Right ventricle myocardium inferior (tissue), 1 donor: Measurements from ENCODE around the gene PKD2. TPM values are rescaled to one million over a fixed set of nuclear protein-coding genes. Genes with fewer than 3 reads are reported as not detected.
"Not testable (repeated sequence)": the region's sequence is repeated elsewhere in the genome, so short reads cannot be mapped to it uniquely, and the experiment has no call there.

ENCODE experiments used
- ATAC-seq: fragments of 200-7000 bp; cut with Tn5 transposase; one replicate; pipeline ENCODE4 v1.9.1; 2020; ENCODE audit warnings: mild to moderate bottlenecking, moderate library complexity
- DNase-seq: peaks from one replicate; pipeline ENCODE4 v3.0.0; 2021; ENCODE audit errors: missing footprints
- intact Hi-C: fragments of 100-400 bp; cut with DNase I; formaldehyde crosslinking; loops from one replicate; pipeline ENCODE4 v1.11.0; 2022
- total RNA-seq: library from RNA; stranded (reverse); fragmentation: NEBNext Ultra II Directional; extraction: Animal tissue kit (Norgen Biotek cat#: 25700); gene quantifications from one replicate; pipeline ENCODE4 v1.2.1, GENCODE V29; 2021
- donor health status: DM: no; HTN: yes; CAD: no; lungs with severe emphysema.

PKD2 gene
- total RNA-seq, 1 donor from 2014 or later: 12.3 TPM

DNA sequence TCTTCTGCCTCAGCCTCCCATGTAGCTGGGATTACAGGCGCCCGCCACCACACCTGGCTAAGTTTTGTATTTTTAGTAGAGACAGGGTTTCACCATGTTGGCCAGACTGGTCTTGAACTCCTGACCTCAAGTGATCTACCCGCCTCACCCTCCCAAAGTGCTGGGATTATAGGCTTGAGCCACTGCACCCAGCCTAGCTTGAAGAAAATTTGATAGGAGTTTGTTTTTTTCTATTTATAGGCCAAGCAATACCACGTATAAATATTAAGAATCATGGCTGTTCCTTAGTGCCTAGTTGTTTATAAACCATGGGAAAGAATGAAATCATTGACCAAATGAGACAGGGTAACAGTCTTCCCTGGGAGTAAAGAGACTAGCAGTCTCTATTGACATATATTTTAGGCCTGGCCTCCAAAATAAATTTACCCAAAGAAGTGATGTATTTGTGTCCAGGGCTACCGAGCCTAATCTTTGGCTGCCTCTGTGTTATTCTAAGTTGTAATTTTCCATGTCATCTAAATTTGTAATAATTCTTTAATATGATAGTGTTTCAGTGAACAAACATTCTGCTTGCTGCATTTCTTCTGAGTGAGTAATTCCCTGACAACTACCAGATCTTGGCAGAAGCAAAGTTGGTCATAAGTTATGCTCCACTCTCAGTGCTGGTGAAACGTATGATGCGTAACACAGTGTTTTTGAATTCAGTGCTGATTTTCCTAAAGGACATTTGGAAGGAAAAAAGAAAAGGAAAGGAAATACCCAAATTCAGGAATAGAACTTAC lies 10.3 kb downstream of the PKD2 start:
- DNase-seq: no peak
- ATAC-seq: peak; percentile 92

GRCh38 chr4:88018466-88018865 lies 11.0 kb downstream of the PKD2 start:
- DNase-seq (no peak), ATAC-seq (peak; percentile 75)

More for the DNA sequence above, 10.3 kb downstream of the PKD2 start:
- intact Hi-C loops: no loop called here

GRCh38 chr4:88021824-88022223 lies 14.4 kb downstream of the PKD2 start:
- ATAC-seq (no peak), DNase-seq (no peak)
- intact Hi-C loops: no loop called here

More at GRCh38 chr4:88018466-88018865, 11.0 kb downstream of the PKD2 start:
- intact Hi-C loops: no loop called here

DNA sequence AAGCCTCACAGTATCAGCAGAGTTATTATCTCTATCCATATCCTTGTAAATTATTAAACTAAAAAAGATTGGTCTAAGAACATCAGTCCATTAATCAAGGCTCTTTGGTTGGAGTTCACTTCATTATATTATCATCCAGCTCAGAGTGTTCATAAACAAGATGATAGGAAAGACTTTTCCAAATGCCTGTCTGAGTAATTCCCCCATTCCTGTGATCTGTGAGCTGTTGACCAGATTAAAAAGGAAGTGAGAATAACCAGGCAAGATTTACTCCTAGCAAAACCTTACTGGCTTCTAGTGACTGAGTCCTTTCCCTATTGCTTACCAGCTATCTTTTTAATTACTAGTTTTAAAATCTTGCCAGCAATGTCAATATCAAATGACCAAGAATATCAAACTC lies 14.9 kb downstream of the PKD2 start:
- ATAC-seq (no peak), DNase-seq (no peak)
- intact Hi-C loops: no loop called here

DNA sequence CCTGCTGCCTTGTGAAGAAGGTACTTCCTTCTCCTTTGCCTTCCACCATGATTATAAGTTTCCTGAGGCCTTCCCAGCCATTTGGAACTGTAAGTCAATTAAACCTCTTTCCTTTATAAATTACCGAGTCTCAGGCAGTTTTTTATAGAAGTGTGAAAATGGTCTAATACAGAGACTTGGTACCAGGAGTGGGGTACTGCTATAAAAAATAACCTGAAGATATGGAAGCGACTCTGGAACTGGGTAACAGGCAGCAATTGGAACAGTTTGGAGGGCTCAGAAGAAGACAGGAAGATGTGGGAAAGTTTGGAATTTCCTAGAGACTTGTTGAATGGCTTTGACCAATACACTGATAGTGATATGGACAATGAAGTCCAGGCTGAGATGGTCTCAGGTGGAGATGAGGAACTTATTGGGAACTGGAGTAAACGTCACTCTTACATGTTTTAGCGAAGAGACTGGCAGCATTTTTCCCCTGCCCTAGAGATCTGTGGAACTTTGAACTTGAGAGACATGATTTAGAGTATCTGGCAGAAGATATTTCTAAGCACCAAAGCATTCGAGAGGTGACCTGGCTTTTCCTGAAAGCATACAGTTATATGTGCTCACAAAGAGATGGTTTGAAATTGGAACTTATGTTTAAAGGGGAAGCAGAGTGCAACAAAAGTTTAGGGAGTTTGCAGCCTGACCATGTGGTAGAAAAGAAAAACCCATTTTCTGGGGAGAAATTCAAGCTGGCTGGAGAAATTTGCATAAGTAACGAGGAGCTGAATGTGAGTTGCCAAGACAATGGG lies 18.6 kb downstream of the PKD2 start:
- ATAC-seq, intact Hi-C loops, DNase-seq: not testable (repeated sequence)

DNA sequence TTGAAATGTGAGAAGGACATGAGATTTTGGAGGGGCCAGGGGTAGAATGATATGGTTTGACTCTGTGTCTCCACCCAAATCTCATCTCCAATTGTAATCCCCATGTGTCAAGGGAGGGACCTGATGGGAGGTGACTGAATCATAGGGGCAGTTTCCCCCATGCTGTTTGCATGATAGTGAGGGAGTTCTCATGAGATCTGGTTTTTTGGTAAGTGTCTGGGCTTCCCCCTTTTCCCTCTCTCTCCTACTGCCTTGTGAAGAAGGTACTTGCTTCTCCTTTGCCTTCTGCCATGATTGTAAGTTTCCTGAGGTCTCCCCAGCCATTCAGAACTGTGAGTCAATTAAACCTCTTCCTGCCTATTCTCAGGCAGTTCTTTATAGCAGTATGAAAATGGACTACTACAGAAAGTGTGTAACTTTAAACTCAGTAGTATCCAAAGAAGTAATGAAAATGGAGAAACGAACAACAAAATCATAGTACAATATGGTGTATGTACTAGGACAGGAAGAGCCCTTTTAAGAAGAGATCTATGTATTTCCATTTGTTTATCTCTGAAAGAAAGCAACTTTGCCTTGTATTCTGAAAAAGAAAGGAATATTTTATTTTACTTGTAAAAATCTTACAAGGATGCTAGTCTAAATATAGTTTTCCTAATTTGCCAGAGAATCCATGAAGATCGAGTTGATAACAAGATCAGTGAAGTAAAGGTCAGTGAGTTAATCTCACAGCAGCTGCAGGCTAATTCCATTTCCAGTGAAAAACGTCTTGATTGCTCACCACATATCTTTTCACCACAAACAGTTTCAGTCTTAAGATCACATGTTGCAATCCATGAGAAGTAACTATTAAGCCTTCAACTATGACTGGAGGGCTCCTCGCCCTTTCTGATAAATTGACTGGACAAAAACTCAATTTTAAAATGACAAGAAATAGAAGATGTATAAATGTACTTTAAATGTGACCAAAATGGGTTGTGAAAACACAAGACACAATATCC lies 20.5 kb downstream of the PKD2 start:
- no peak for ATAC-seq
- intact Hi-C loops: no loop called here
- no peak for DNase-seq

DNA sequence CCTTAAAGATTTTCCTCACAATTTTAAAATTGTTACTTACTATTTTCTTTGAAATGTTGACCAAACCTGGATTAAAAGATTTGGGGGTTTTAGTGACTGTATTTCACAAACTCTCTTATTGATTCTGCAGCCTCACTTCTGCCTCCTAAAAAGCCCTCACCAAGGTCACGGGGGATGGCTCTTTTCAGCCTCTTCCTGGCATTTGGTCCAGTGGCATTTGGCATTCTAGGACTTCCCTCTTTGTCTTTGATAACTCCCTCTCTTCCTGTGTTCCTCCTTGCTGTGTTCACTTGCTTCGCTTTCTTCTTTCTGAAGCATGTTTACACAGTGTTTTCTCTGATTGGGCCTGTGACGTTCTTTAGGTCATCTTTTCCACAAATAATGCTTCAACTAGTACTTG lies 21.5 kb downstream of the PKD2 start:
- intact Hi-C loops: no loop called here
- DNase-seq: no peak
- ATAC-seq: no peak

- intact Hi-C loops: no loop called here
- DNase-seq: no peak
- no peak for ATAC-seq
Observed at GRCh38 chr4:88029556-88029955, 22.1 kb downstream of the PKD2 start.

- ATAC-seq (no peak), DNase-seq (no peak)
- intact Hi-C loops: loop anchor here (5.0 to 10.0 kb wide), 2 partner anchors 182 to 484 kb away; no protein-coding TSS in a partner anchor
Observed at GRCh38 chr4:88030565-88031310, 23.3 kb downstream of the PKD2 start.

GRCh38 chr4:88033309-88033708 lies 25.9 kb downstream of the PKD2 start:
- DNase-seq: no peak
- intact Hi-C loops: loop anchor here (5.0 to 10.0 kb wide), 2 partner anchors 179 to 481 kb away; no protein-coding TSS in a partner anchor
- ATAC-seq: peak; percentile 54

DNA sequence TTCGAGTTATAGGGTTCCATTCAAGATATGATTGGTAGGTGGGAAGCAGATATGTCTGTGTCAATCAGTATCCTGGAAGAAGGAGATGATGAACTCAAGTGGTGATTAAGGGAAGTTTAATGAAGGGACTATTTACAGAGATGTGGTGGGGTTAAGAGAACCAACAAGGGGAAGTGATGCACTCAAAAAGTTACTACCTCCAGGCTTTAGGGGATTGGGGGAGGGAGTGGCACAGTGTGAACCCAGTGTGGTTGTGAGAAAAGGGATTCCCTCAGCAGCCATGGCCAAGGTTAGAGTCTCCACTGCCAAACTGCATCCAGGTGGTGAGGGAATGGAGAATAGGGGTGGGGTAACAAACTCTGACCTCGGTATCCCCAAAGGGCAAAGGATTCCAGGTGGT lies 27.9 kb downstream of the PKD2 start:
- intact Hi-C loops: loop anchor here (10.0 kb wide), 1 partner anchor 480 kb away; no protein-coding TSS in a partner anchor
- DNase-seq: no peak
- no peak for ATAC-seq

DNA sequence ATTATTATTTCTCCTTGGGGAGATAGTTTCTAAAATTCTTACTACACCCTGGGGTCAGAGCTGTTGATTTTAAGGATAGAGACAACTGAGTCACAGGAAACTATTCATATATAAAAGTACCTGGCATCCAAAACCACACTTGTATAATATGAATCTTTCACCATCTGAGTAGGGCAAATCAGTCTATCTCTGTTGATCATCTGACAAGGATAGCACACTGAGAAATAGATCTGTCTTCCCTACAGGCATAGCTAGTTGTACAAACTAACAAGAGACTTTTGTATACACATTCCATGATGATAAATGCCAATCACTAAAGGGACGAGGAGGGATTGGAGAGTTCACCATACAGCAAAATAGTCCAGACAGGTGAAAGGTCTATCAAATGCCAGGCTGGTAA lies 30.0 kb downstream of the PKD2 start:
- intact Hi-C loops: loop anchor here (10.0 kb wide), 1 partner anchor 477 kb away; no protein-coding TSS in a partner anchor
- no peak for DNase-seq
- ATAC-seq: no peak

- DNase-seq (no peak), ATAC-seq (no peak)
- intact Hi-C loops: loop anchor here (10.0 kb wide), 1 partner anchor 477 kb away; no protein-coding TSS in a partner anchor
Observed at GRCh38 chr4:88037936-88038335, 30.5 kb downstream of the PKD2 start.

DNA sequence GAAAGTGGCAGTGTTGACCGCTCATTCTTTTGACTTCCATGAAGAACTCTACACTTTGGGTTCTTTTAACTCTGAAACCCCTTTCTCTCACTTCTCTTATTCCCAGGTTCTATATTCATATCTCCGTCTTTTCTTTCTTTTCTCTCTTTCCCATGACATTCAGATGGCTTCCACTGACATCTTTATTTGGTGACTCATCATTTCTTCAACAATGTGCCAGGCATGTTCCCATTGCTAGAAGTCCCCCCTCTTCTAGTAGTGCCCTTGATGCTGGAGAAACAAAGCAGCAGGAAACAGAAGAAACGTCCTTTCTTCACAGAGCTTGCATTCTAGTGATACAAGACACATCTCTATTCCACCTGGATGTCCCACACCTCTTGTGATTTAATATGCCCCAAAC lies 33.3 kb downstream of the PKD2 start:
- intact Hi-C loops: no loop called here

GRCh38 chr4:88041626-88042025 lies 34.2 kb downstream of the PKD2 start:
- intact Hi-C loops: no loop called here
- ATAC-seq (peak; percentile 39), DNase-seq (no peak)

More for the DNA sequence above, 33.3 kb downstream of the PKD2 start:
- ATAC-seq: no peak
- no peak for DNase-seq

GRCh38 chr4:88043001-88043400 lies 35.6 kb downstream of the PKD2 start:
- DNase-seq: no peak
- ATAC-seq: no peak
- intact Hi-C loops: no loop called here

GRCh38 chr4:88043586-88044340 lies 36.3 kb downstream of the PKD2 start:
- intact Hi-C loops: no loop called here
- DNase-seq: no peak
- ATAC-seq: no peak
